Esophagus muscularis mucosa (tissue), 4 donors: Measurements from ENCODE around the gene LRRC7. TPM values are rescaled to one million over a fixed set of nuclear protein-coding genes. Genes with fewer than 3 reads are reported as not detected.

Experiments
- DNase-seq: peaks from one replicate; pipeline ENCODE4 v3.0.0-alpha.2; 2017; ENCODE audit errors: extremely low spot score
- H3K27ac ChIP-seq, 4 donors: fragments of 200-600 bp; sonication (generic); replicated peaks in 1 of 4; 1 replicate in 3 of 4; 2 replicates in 1 of 4; pipeline ENCODE4 v1.5.1; 2016 to 2019; ENCODE audit warnings: mild to moderate bottlenecking in 1 of 4
- H3K27me3 ChIP-seq, 4 donors: fragments of 200-600 bp; sonication (generic); one replicate each; pipeline versions ENCODE4 v1.5.1 to v1.6.0; 2016 to 2019
- H3K36me3 ChIP-seq, 4 donors: fragments of 200-600 bp; sonication (generic); one replicate each; pipeline ENCODE4 v1.5.1; 2016 to 2019
- H3K4me1 ChIP-seq, 4 donors: fragments of 200-600 bp; sonication (generic); one replicate each; pipeline ENCODE4 v1.5.1; 2016 to 2019
- H3K4me3 ChIP-seq, 4 donors: fragments of 200-600 bp; sonication (generic); 1 replicate in 2 of 4; 2 replicates in 2 of 4; pipeline ENCODE4 v1.5.1; 2016 to 2019; ENCODE audit warnings: mild to moderate bottlenecking in 4 of 4, moderate library complexity in 1 of 4
- H3K9me3 ChIP-seq, 4 donors: fragments of 200-600 bp; sonication (generic); 1 replicate in 3 of 4; 2 replicates in 1 of 4; pipeline ENCODE4 v1.5.1; 2016 to 2019
- EP300 ChIP-seq: sonication (generic); formaldehyde crosslinking; IDR thresholded peaks from one replicate; pipeline ENCODE4 v1.6.1; 2017; ENCODE audit warnings: antibody characterized with exemption
- POLR2A ChIP-seq: fragments of 450-650 bp; IDR thresholded peaks from one replicate; pipeline ENCODE4 v1.6.1; 2017; ENCODE audit warnings: antibody characterized with exemption, moderate library complexity, mild to moderate bottlenecking, low read depth
- POLR2AphosphoS5 ChIP-seq, 2 donors: sonication (generic); formaldehyde crosslinking; IDR thresholded peaks; one replicate each; pipeline ENCODE4 v1.6.1; 2017; ENCODE audit warnings: antibody characterized with exemption in 2 of 2
- WGBS: methylation state at CpG from one replicate; pipeline ENCODE4 v1.1.5; 2018; 5-methylcytosine and 5-hydroxymethylcytosine counted together
- intact Hi-C: fragments of 100-400 bp; cut with DNase I; formaldehyde crosslinking; loops from one replicate; pipeline ENCODE4 v1.15.1; 2023
- total RNA-seq, 4 donors: library from RNA; depleted of rRNA; stranded (reverse); fragments of >200 nt; gene quantifications; one replicate each; pipeline versions ENCODE4 v1.1.0 to v1.2.1, GENCODE V29; 2016
- TF ChIP-seq, protein P1 (sequence below), 3 experiments: fragments of 200-600 bp in 2 of 3; fragments of 450-650 bp in 1 of 3; sonication (generic) in 2 of 3; IDR thresholded peaks; one replicate each; pipeline ENCODE4 v1.5.1; 2017 to 2019; ENCODE audit warnings: antibody characterized with exemption in 3 of 3, mild to moderate bottlenecking in 2 of 3, moderate library complexity in 1 of 3

The LRRC7 gene
- total RNA-seq, 4 donors from 2014 or later, result 0.26 to 2.5 (median 0.42) TPM

DNA sequence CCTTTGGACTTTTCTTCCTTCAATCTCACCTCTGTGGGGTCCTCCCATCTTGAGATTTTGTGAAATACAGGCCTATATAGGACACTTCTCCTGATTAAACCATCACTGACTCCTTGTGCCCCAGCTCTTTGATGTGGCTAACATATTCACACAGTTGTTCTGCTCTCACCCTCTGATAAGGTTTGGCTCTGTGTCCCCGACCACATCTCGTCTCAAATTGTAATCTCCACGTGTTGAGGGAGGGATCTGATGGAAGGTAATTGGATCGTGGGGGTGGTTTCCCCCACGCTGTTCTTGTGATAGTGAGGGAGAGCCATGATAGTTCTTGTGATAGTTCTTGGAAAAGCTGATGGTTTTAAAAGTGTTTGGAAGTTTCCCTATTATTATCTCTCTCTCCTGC is 19.7 kb downstream of the LRRC7 start:
- 81% methylated on average over 5 of the region's 5 CpGs for WGBS
- Histone ChIP-seq H3K27ac (no peak overlapping the region), H3K9me3 (no peaks in the 10 kb centered on the region), H3K4me3 (no peak overlapping the region), H3K36me3 (no peaks in the 10 kb centered on the region), H3K4me1 (no peaks in the 10 kb centered on the region), H3K27me3 (no peaks in the 10 kb centered on the region)
- no peak for DNase-seq
- TF ChIP-seq EP300, result no peak
- TF ChIP-seq POLR2A, result no peak
- TF ChIP-seq, protein P1, sequence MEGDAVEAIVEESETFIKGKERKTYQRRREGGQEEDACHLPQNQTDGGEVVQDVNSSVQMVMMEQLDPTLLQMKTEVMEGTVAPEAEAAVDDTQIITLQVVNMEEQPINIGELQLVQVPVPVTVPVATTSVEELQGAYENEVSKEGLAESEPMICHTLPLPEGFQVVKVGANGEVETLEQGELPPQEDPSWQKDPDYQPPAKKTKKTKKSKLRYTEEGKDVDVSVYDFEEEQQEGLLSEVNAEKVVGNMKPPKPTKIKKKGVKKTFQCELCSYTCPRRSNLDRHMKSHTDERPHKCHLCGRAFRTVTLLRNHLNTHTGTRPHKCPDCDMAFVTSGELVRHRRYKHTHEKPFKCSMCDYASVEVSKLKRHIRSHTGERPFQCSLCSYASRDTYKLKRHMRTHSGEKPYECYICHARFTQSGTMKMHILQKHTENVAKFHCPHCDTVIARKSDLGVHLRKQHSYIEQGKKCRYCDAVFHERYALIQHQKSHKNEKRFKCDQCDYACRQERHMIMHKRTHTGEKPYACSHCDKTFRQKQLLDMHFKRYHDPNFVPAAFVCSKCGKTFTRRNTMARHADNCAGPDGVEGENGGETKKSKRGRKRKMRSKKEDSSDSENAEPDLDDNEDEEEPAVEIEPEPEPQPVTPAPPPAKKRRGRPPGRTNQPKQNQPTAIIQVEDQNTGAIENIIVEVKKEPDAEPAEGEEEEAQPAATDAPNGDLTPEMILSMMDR (IDR thresholded peaks at IDR 0.05), result no peak
- TF ChIP-seq POLR2AphosphoS5 (IDR thresholded peaks at IDR 0.05), result no peak
- intact Hi-C loops, result no loop called here

DNA sequence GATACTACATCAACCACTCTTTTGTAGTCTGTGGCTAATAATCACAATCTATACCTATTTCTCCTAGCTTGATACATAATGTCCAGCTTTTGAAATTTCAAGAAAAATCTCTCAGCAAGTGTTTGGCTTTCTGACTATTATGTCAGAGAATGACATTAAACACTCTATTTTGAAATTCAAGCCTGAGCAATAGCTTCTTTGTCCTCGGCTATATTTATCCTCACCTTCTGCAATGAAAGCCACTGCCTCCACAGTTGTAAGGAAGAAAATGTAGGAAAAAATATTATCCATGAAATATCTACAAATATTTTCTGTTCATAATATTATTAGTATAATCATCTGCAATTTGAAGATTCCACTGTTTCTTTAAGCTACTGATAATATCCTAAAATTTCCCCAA is 22.1 kb downstream of the LRRC7 start:
- H3K4me3 ChIP-seq, result no peak overlapping the region
- H3K27ac ChIP-seq, result no peak overlapping the region
- H3K36me3 ChIP-seq, result no peaks in the 10 kb centered on the region
- intact Hi-C loops, result no loop called here
- H3K9me3 ChIP-seq, result no peaks in the 10 kb centered on the region
- no peak for DNase-seq
- 68% methylated on average over 1 of the region's 1 CpG for WGBS
- H3K27me3 ChIP-seq, result no peaks in the 10 kb centered on the region
- H3K4me1 ChIP-seq, result no peaks in the 10 kb centered on the region
- TF ChIP-seq, protein P1 (IDR thresholded peaks at IDR 0.05), result no peak
- TF ChIP-seq POLR2AphosphoS5 (IDR thresholded peaks at IDR 0.05) (no peak), EP300 (no peak), POLR2A (no peak)

GRCh38 chr1:69592341-69592740 is 24.6 kb downstream of the LRRC7 start:
- no peaks in the 10 kb centered on the region for H3K27me3 ChIP-seq
- DNase-seq, result no peak
- 85% methylated on average over 6 of the region's 6 CpGs for WGBS
- H3K27ac ChIP-seq, result no peak overlapping the region
- H3K4me3 ChIP-seq, result no peak overlapping the region
- intact Hi-C loops, result no loop called here
- no peak for TF ChIP-seq POLR2AphosphoS5 (IDR thresholded peaks at IDR 0.05)
- no peak for TF ChIP-seq EP300
- TF ChIP-seq, protein P1 (IDR thresholded peaks at IDR 0.05), result no peak
- TF ChIP-seq POLR2A, result no peak
- no peaks in the 10 kb centered on the region for H3K9me3 ChIP-seq
- no peaks in the 10 kb centered on the region for H3K36me3 ChIP-seq
- no peaks in the 10 kb centered on the region for H3K4me1 ChIP-seq

DNA sequence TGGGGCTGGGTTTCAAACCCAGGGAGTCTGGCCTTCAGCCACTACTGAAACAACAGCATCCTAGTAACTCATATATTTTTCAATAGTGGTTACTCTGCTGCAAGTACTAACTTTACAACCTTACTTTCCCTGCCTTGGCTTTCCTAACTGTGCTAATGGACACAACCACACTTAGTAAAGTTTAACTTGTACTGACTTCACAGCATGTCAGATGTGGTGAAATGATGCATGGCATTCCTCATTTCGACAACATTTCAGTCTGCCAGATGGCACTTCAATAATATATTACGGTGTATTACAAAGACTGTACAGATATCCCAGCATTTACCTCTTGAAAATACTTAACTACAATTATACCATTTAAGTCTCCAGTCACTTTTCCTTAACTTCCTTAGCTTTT is 27.8 kb downstream of the LRRC7 start:
- no peak for DNase-seq
- Histone ChIP-seq H3K9me3 (no peaks in the 10 kb centered on the region), H3K36me3 (no peaks in the 10 kb centered on the region), H3K4me1 (no peaks in the 10 kb centered on the region), H3K4me3 (no peak overlapping the region), H3K27me3 (no peaks in the 10 kb centered on the region), H3K27ac (no peak overlapping the region)
- intact Hi-C loops, result no loop called here
- WGBS, result 94% methylated on average over 2 of the region's 2 CpGs
- TF ChIP-seq POLR2AphosphoS5 (IDR thresholded peaks at IDR 0.05) (no peak), POLR2A (no peak), EP300 (no peak)
- TF ChIP-seq, protein P1 (IDR thresholded peaks at IDR 0.05), result no peak

DNA sequence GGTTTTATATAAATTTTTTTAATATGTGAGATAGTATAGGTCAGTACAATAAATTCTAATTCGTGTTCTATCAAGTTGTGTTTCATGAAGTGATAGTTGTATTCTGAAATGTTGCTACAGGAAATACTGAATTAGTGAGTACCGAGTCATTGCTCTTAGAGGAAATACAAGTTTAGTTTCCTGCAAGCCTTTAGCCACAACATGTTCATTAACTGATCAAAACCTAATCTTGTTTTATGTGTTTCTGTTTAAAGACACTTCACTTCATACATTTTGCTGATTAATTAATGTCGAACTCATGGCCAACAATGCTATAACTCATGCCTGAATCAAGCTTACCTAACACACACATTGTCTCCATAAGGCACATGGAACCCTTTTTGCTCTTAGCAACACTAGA is 43.6 kb downstream of the LRRC7 start:
- no peaks in the 10 kb centered on the region for H3K27me3 ChIP-seq
- no peak overlapping the region for H3K4me3 ChIP-seq
- TF ChIP-seq POLR2A (no peak), POLR2AphosphoS5 (IDR thresholded peaks at IDR 0.05) (no peak), EP300 (no peak)
- TF ChIP-seq, protein P1 (IDR thresholded peaks at IDR 0.05), result no peak
- no peak for DNase-seq
- intact Hi-C loops, result no loop called here
- no peaks in the 10 kb centered on the region for H3K9me3 ChIP-seq
- no peaks in the 10 kb centered on the region for H3K4me1 ChIP-seq
- H3K27ac ChIP-seq, result no peak overlapping the region
- H3K36me3 ChIP-seq, result no peaks in the 10 kb centered on the region
- 71% methylated on average over 3 of the region's 3 CpGs for WGBS
